GM12892 (cell line): ENCODE measurements around the gene CRYGN.

Experiments
- POLR2A ChIP-seq: IDR thresholded peaks from 2 replicates; pipeline ENCODE4 v1.6.1; 2011; ENCODE audit warnings: low read depth, low read length, control low read depth
- POLR2AphosphoS5 ChIP-seq: IDR thresholded peaks from 2 replicates; pipeline ENCODE4 v1.6.1; 2011; ENCODE audit warnings: low read depth, low read length, control low read depth
- TAF1 ChIP-seq: IDR thresholded peaks from 2 replicates; pipeline ENCODE4 v1.6.1; 2011; ENCODE audit warnings: low read depth, mild to moderate bottlenecking, control low read depth, low read length, borderline replicate concordance

GRCh38 chr7:151389768-151390597, 50.0 kb downstream of the CRYGN start:
- TF ChIP-seq POLR2AphosphoS5 (no peak), POLR2A (no peak), TAF1 (no peak)
